ENCODE results near the gene GMIP.

DNA sequence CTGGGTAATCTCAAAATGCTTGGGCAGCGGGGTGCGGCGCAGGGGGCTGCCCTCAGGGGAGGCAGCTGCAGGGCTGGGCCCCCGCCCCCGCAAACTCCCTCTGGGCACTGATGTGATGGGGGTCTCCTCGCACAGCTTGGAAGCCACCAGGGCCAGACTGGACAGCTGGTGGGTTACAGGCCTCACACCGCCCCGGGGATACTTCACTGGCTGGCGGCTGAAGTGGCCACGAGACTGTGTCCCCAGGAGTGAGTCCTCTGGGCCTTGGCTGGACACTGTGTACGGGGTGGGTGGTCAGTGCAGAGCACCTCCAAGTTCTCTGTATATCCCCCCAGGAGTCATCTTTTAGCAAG, 13.4 kb downstream of the GMIP start:
- TF ChIP-seq, protein P1, sequence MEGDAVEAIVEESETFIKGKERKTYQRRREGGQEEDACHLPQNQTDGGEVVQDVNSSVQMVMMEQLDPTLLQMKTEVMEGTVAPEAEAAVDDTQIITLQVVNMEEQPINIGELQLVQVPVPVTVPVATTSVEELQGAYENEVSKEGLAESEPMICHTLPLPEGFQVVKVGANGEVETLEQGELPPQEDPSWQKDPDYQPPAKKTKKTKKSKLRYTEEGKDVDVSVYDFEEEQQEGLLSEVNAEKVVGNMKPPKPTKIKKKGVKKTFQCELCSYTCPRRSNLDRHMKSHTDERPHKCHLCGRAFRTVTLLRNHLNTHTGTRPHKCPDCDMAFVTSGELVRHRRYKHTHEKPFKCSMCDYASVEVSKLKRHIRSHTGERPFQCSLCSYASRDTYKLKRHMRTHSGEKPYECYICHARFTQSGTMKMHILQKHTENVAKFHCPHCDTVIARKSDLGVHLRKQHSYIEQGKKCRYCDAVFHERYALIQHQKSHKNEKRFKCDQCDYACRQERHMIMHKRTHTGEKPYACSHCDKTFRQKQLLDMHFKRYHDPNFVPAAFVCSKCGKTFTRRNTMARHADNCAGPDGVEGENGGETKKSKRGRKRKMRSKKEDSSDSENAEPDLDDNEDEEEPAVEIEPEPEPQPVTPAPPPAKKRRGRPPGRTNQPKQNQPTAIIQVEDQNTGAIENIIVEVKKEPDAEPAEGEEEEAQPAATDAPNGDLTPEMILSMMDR (conservative IDR thresholded peaks at IDR 0.05) = no peak
- TF ChIP-seq ZFX (IDR thresholded peaks at IDR 0.05) = no peak
